ENCODE data around the gene WDR38.
"Not testable (repeated sequence)": the region's sequence is repeated elsewhere in the genome, so short reads cannot be mapped to it uniquely, and the experiment has no call there.

The WDR38 gene

GRCh38 chr9:124829334-124829669 lies 24.0 kb upstream of the WDR38 start:
- TF ChIP-seq, protein P1, sequence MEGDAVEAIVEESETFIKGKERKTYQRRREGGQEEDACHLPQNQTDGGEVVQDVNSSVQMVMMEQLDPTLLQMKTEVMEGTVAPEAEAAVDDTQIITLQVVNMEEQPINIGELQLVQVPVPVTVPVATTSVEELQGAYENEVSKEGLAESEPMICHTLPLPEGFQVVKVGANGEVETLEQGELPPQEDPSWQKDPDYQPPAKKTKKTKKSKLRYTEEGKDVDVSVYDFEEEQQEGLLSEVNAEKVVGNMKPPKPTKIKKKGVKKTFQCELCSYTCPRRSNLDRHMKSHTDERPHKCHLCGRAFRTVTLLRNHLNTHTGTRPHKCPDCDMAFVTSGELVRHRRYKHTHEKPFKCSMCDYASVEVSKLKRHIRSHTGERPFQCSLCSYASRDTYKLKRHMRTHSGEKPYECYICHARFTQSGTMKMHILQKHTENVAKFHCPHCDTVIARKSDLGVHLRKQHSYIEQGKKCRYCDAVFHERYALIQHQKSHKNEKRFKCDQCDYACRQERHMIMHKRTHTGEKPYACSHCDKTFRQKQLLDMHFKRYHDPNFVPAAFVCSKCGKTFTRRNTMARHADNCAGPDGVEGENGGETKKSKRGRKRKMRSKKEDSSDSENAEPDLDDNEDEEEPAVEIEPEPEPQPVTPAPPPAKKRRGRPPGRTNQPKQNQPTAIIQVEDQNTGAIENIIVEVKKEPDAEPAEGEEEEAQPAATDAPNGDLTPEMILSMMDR (IDR thresholded peaks at IDR 0.05; ENCODE audit: low read depth, low read length, missing control alignments) = no peak
- DNase-seq = no peak
- H3K27ac ChIP-seq = no peak overlapping the region
- H3K36me3 ChIP-seq (replicated peaks) = no peaks in the 10 kb centered on the region
- no peaks in the 10 kb centered on the region for H3K27me3 ChIP-seq (replicated peaks)
- in situ Hi-C loops (cut with HindIII; ENCODE audit: low pct_ligation_motif_present, low sequenced_read_pairs) = no loop called here
- no peak overlapping the region for H3K4me3 ChIP-seq (ENCODE audit: low read depth, low read length)

DNA sequence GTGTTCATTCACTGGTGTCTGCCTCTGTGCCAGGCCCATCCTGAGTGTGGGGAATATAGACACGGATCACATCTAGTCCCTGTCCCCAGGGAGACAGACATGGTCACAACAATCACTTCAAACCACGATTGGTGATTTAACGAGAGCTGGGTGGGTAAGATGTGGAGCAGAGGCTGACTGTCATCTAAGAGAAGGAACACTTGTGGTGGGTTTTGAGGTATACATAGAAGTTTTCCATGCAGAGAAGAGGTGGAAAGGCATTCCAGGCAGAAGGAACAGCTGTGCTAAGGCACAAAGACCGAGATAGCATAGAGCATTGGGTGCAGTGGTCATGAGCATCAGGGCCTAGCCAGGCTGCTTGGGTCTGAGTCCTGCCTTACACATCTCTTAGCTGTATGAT lies 22.7 kb upstream of the WDR38 start:
- no peaks in the 10 kb centered on the region for H3K36me3 ChIP-seq (replicated peaks)
- no peak overlapping the region for H3K27ac ChIP-seq
- in situ Hi-C loops (cut with HindIII; ENCODE audit: low pct_ligation_motif_present, low sequenced_read_pairs) = no loop called here
- no peaks in the 10 kb centered on the region for H3K27me3 ChIP-seq (replicated peaks)
- no peak overlapping the region for H3K4me3 ChIP-seq (ENCODE audit: low read depth, low read length)
- no peak for DNase-seq
- TF ChIP-seq, protein P1 (IDR thresholded peaks at IDR 0.05; ENCODE audit: low read depth, low read length, missing control alignments) = no peak

DNA sequence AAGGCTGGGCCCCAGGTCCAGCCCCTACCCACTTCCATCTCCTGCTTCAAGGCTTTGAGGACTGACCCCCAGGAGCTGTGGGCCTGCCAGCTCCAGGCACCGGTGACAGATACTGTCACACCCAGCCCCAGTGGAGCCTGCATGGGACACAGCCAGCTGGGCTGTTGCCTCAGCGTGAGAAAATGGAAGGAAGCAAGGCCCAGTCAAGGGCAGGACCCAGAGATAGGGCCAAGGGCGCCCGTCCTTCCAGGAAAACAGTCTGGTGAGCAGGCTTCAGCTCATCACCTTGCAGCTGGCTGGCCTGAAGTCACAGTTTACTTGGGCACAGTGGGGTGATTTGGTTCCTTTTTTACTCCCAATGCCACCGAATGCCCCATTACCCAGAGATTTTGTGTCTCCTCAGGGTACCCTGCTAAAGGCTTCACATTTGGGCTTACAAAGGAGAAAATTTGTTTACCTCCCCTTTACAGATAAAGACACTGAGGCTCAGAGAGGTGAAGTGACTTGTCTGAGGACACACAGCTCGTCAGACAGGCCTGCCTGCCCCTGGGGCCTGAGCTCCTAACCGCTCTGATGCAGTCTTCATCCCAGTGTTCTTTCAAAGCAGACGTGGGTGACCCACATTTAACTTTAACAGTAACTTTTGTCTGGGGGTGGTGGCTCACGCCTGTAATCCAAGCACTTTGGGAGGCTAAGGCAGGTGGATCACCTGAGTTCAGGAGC lies 21.5 kb upstream of the WDR38 start:
- in situ Hi-C loops (cut with HindIII; ENCODE audit: low pct_ligation_motif_present, low sequenced_read_pairs) = no loop called here
- TF ChIP-seq, protein P1 (IDR thresholded peaks at IDR 0.05; ENCODE audit: low read depth, low read length, missing control alignments) = no peak

DNA sequence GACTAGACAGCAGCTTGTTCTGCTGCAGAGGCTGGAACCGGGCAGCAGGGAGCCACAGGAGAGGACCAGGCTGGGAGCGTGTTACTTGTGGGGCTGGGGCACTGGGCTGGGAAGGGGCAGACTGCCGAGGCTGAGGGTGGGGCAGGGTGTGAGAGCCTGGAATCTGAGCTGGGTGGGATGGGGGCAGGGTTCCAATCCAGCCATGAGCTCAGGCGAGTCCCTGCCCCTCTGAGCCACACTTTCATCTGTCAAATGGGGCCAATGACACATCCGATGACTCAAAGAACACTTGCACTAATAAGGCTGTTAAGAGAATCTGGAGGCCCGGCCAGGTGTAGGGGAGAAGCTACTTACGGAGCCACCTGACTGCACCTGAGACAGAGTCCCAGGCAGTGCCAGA lies 18.7 kb upstream of the WDR38 start:
- in situ Hi-C loops (cut with HindIII; ENCODE audit: low pct_ligation_motif_present, low sequenced_read_pairs) = no loop called here
- no peaks in the 10 kb centered on the region for H3K36me3 ChIP-seq (replicated peaks)
- no peaks in the 10 kb centered on the region for H3K27me3 ChIP-seq (replicated peaks)
- H3K27ac ChIP-seq = no peak overlapping the region
- no peak overlapping the region for H3K4me3 ChIP-seq (ENCODE audit: low read depth, low read length)
- DNase-seq = no peak
- TF ChIP-seq, protein P1 (IDR thresholded peaks at IDR 0.05; ENCODE audit: low read depth, low read length, missing control alignments) = no peak

More for the DNA sequence above, 21.5 kb upstream of the WDR38 start:
- no peak overlapping the region for H3K4me3 ChIP-seq (ENCODE audit: low read depth, low read length)
- no peak for DNase-seq
- no peaks in the 10 kb centered on the region for H3K36me3 ChIP-seq (replicated peaks)
- H3K27ac ChIP-seq = no peak overlapping the region
- no peaks in the 10 kb centered on the region for H3K27me3 ChIP-seq (replicated peaks)

GRCh38 chr9:124835026-124835557 lies 18.2 kb upstream of the WDR38 start:
- DNase-seq = peak; percentile 91
- Histone ChIP-seq H3K4me3 (ENCODE audit: low read depth, low read length) (no peak overlapping the region), H3K27me3 (replicated peaks) (no peaks in the 10 kb centered on the region), H3K36me3 (replicated peaks) (no peaks in the 10 kb centered on the region), H3K27ac (no peak overlapping the region)
- in situ Hi-C loops (cut with HindIII; ENCODE audit: low pct_ligation_motif_present, low sequenced_read_pairs) = no loop called here
- TF ChIP-seq, protein P1 (IDR thresholded peaks at IDR 0.05; ENCODE audit: low read depth, low read length, missing control alignments) = no peak

DNA sequence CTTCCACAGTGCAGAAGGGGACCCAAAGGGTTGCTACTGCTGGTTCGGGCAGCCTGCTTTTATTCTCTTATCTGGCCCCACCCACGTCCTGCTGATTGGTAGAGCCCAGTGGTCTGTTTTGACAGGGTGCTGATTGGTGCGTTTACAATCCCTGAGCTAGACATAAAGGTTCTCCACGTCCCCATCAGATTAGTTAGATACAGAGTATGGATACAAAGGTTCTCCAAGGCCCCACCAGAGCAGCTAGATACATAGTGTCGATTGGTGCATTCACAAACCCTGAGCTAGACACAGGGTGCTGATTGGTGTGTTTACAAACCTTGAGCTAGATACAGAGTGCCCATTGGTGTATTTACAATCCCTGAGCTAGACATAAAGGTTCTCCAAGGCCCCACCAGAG lies 15.1 kb upstream of the WDR38 start:
- in situ Hi-C loops (cut with HindIII; ENCODE audit: low pct_ligation_motif_present, low sequenced_read_pairs); H3K27ac ChIP-seq; H3K36me3 ChIP-seq (replicated peaks); H3K27me3 ChIP-seq (replicated peaks); DNase-seq; H3K4me3 ChIP-seq (ENCODE audit: low read depth, low read length): not testable (repeated sequence)

GRCh38 chr9:124838567-124839275 lies 14.5 kb upstream of the WDR38 start:
- H3K27me3 ChIP-seq (replicated peaks); H3K27ac ChIP-seq; H3K4me3 ChIP-seq (ENCODE audit: low read depth, low read length); H3K36me3 ChIP-seq (replicated peaks); in situ Hi-C loops (cut with HindIII; ENCODE audit: low pct_ligation_motif_present, low sequenced_read_pairs); DNase-seq: not testable (repeated sequence)

Data from brain microvascular endothelial cell (primary cell).